ENCODE results near the gene POLD2. TPM values are rescaled to one million over a fixed set of nuclear protein-coding genes. Genes with fewer than 3 reads are reported as not detected.

POLD2 gene
- total RNA-seq, 1 experiment from 2014 or later = 154 TPM

DNA sequence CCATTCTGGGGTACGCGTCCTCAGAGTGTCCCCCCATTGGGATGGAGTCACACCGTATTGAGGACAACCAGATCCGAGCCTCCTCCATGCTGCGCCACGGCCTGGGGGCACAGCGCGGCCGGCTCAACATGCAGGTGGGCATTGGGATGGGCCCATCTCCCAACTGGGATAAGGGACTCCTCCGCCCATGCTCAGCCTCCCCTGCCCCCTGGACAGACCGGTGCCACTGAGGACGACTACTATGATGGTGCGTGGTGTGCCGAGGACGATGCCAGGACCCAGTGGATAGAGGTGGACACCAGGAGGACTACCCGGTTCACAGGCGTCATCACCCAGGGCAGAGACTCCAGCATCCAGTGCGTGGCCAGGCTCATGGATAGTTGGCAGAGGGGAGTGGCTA lies 13.4 kb downstream of the POLD2 start:
- peaks cover 13% of the 10 kb centered on the region for H3K36me3 Mint-ChIP-seq
- CTCF ChIA-PET = interaction anchor here (0.6 to 1.3 kb wide), 2 partner anchors 13 to 233 kb away, joined by 3 read pairs; no protein-coding TSS in a partner anchor
- H3K4me1 Mint-ChIP-seq = peaks cover 10% of the 10 kb centered on the region
- POLR2A ChIA-PET = no interaction called here
- no peaks in the 10 kb centered on the region for H3K9me3 Mint-ChIP-seq
- ATAC-seq (no peak), DNase-seq (ENCODE audit: low spot score) (no peak)
- TF ChIP-seq NFYB (CRISPR knock-in tag; conservative IDR thresholded peaks at IDR 0.05; ENCODE audit: low read depth) (no peak), CREB1 (CRISPR knock-in tag; IDR thresholded peaks at IDR 0.05) (no peak), GTF2I (CRISPR knock-in tag; conservative IDR thresholded peaks at IDR 0.05) (no peak), TEAD4 (CRISPR knock-in tag; IDR thresholded peaks at IDR 0.05) (no peak), JAZF1 (CRISPR knock-in tag; IDR thresholded peaks at IDR 0.05) (no peak), SMAD4 (CRISPR knock-in tag; IDR thresholded peaks at IDR 0.05) (no peak), FOXJ3 (CRISPR knock-in tag; IDR thresholded peaks at IDR 0.05; ENCODE audit: borderline replicate concordance) (no peak), MYBL2 (CRISPR knock-in tag; IDR thresholded peaks at IDR 0.05) (no peak), NR1H2 (CRISPR knock-in tag; IDR thresholded peaks at IDR 0.05) (no peak)
- TF ChIP-seq, protein P1, sequence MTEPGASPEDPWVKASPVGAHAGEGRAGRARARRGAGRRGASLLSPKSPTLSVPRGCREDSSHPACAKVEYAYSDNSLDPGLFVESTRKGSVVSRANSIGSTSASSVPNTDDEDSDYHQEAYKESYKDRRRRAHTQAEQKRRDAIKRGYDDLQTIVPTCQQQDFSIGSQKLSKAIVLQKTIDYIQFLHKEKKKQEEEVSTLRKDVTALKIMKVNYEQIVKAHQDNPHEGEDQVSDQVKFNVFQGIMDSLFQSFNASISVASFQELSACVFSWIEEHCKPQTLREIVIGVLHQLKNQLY (CRISPR knock-in tag; IDR thresholded peaks at IDR 0.05) = no peak
- TF ChIP-seq, protein P2, sequence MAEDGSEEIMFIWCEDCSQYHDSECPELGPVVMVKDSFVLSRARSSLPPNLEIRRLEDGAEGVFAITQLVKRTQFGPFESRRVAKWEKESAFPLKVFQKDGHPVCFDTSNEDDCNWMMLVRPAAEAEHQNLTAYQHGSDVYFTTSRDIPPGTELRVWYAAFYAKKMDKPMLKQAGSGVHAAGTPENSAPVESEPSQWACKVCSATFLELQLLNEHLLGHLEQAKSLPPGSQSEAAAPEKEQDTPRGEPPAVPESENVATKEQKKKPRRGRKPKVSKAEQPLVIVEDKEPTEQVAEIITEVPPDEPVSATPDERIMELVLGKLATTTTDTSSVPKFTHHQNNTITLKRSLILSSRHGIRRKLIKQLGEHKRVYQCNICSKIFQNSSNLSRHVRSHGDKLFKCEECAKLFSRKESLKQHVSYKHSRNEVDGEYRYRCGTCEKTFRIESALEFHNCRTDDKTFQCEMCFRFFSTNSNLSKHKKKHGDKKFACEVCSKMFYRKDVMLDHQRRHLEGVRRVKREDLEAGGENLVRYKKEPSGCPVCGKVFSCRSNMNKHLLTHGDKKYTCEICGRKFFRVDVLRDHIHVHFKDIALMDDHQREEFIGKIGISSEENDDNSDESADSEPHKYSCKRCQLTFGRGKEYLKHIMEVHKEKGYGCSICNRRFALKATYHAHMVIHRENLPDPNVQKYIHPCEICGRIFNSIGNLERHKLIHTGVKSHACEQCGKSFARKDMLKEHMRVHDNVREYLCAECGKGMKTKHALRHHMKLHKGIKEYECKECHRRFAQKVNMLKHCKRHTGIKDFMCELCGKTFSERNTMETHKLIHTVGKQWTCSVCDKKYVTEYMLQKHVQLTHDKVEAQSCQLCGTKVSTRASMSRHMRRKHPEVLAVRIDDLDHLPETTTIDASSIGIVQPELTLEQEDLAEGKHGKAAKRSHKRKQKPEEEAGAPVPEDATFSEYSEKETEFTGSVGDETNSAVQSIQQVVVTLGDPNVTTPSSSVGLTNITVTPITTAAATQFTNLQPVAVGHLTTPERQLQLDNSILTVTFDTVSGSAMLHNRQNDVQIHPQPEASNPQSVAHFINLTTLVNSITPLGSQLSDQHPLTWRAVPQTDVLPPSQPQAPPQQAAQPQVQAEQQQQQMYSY (CRISPR knock-in tag; IDR thresholded peaks at IDR 0.05) = no peak
- H3K27ac Mint-ChIP-seq = no peak overlapping the region
- H3K27me3 Mint-ChIP-seq (ENCODE audit: low read depth) = peaks cover 7% of the 10 kb centered on the region; the same call in 1 of the 2 replicates
- no peak overlapping the region for H3K4me3 Mint-ChIP-seq

DNA sequence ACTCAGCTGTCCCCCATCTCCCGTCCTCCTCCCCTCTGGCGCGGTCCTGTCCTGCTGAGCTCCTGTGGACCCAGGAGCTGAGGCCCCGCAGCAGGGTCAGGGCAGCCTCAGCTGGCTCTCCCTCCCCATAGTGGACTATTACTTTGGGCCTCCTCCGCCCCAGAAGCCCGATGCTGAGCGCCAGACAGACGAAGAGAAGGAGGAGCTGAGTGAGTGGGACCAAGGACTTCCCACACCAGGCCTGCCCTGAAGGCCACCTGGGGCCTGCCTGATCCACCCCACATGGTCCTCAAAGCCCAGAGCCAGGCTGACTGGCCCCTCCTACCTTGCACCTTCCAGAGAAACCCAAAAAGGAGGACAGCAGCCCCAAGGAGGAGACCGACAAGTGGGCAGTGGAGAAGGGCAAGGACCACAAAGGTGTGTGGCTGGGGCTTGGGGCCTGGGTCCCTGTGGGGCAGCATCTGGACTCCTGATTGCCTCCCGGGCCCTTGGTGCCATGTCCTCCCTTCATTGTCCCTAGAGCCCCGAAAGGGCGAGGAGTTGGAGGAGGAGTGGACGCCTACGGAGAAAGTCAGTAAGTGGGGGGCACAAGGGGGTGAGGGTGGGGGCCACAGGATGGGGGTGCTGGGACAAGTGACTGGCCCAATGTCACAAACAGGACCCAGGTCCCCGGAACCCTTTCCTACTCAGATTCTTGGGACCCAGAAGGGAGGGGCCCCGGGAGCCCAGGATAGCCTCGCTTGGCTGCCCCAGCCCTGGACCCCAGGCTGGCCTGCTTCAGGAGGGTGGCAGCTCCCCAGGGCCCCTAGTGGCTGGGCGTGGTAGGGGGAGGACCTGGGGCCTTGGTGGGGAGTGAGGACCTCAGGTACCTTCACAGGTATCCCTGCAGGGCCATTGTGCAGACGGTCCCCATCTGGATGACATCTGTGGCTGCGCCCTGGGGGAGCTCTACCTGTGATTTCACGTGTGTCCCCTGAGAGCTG lies 14.3 kb downstream of the POLD2 start:
- DNase-seq (ENCODE audit: low spot score) (no peak), ATAC-seq (no peak)
- Mint-ChIP-seq H3K36me3 (peaks cover 4% of the 10 kb centered on the region), H3K27me3 (ENCODE audit: low read depth) (peaks cover 9% of the 10 kb centered on the region; the same call in 1 of the 2 replicates), H3K4me1 (peaks cover 10% of the 10 kb centered on the region), H3K27ac (no peak overlapping the region), H3K4me3 (no peak overlapping the region), H3K9me3 (no peaks in the 10 kb centered on the region)
- POLR2A ChIA-PET = no interaction called here
- TF ChIP-seq OVOL2 (CRISPR knock-in tag; IDR thresholded peaks at IDR 0.05; ENCODE audit: borderline replicate concordance) (no peak), ZNF121 (CRISPR knock-in tag; IDR thresholded peaks at IDR 0.05) (no peak), TCF7 (CRISPR knock-in tag; IDR thresholded peaks at IDR 0.05; ENCODE audit: low read depth) (no peak), SMAD3 (CRISPR knock-in tag; IDR thresholded peaks at IDR 0.05; ENCODE audit: borderline replicate concordance) (no peak), IRF2 (CRISPR knock-in tag; IDR thresholded peaks at IDR 0.05; ENCODE audit: borderline replicate concordance, low read depth) (no peak), SP1 (CRISPR knock-in tag; conservative IDR thresholded peaks at IDR 0.05) (no peak), MXD4 (CRISPR knock-in tag; IDR thresholded peaks at IDR 0.05; ENCODE audit: borderline replicate concordance) (no peak), SMAD4 (CRISPR knock-in tag; IDR thresholded peaks at IDR 0.05) (no peak), ELF4 (CRISPR knock-in tag; IDR thresholded peaks at IDR 0.05; ENCODE audit: low read depth) (no peak), CBFB (CRISPR knock-in tag; IDR thresholded peaks at IDR 0.05; ENCODE audit: low read depth) (no peak), NFATC4 (CRISPR knock-in tag; IDR thresholded peaks at IDR 0.05) (no peak), ZNF396 (CRISPR knock-in tag; IDR thresholded peaks at IDR 0.05; ENCODE audit: borderline replicate concordance) (no peak)
- TF ChIP-seq, protein P3, sequence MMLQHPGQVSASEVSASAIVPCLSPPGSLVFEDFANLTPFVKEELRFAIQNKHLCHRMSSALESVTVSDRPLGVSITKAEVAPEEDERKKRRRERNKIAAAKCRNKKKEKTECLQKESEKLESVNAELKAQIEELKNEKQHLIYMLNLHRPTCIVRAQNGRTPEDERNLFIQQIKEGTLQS (CRISPR knock-in tag; conservative IDR thresholded peaks at IDR 0.05) = no peak
- TF ChIP-seq, protein P4, sequence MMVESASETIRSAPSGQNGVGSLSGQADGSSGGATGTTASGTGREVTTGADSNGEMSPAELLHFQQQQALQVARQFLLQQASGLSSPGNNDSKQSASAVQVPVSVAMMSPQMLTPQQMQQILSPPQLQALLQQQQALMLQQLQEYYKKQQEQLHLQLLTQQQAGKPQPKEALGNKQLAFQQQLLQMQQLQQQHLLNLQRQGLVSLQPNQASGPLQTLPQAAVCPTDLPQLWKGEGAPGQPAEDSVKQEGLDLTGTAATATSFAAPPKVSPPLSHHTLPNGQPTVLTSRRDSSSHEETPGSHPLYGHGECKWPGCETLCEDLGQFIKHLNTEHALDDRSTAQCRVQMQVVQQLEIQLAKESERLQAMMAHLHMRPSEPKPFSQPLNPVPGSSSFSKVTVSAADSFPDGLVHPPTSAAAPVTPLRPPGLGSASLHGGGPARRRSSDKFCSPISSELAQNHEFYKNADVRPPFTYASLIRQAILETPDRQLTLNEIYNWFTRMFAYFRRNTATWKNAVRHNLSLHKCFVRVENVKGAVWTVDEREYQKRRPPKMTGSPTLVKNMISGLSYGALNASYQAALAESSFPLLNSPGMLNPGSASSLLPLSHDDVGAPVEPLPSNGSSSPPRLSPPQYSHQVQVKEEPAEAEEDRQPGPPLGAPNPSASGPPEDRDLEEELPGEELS (CRISPR knock-in tag; IDR thresholded peaks at IDR 0.05) = no peak
- TF ChIP-seq, protein P5, sequence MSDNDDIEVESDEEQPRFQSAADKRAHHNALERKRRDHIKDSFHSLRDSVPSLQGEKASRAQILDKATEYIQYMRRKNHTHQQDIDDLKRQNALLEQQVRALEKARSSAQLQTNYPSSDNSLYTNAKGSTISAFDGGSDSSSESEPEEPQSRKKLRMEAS (CRISPR knock-in tag; IDR thresholded peaks at IDR 0.05) = no peak
- CTCF ChIA-PET = interaction anchor here (1.3 kb wide), 1 partner anchor 13 kb away, joined by 3 read pairs; no protein-coding TSS in a partner anchor

Measured in WTC11 (cell line).